GM19099 (cell line): Measurements from ENCODE around the gene SYTL3.

Experiments
- POLR2A ChIP-seq: IDR thresholded peaks from 3 replicates; pipeline ENCODE4 v1.6.1; 2011; ENCODE audit warnings: low read depth; ENCODE audit not compliant: insufficient read length; ENCODE audit errors: extremely low read depth

Gene SYTL3

DNA sequence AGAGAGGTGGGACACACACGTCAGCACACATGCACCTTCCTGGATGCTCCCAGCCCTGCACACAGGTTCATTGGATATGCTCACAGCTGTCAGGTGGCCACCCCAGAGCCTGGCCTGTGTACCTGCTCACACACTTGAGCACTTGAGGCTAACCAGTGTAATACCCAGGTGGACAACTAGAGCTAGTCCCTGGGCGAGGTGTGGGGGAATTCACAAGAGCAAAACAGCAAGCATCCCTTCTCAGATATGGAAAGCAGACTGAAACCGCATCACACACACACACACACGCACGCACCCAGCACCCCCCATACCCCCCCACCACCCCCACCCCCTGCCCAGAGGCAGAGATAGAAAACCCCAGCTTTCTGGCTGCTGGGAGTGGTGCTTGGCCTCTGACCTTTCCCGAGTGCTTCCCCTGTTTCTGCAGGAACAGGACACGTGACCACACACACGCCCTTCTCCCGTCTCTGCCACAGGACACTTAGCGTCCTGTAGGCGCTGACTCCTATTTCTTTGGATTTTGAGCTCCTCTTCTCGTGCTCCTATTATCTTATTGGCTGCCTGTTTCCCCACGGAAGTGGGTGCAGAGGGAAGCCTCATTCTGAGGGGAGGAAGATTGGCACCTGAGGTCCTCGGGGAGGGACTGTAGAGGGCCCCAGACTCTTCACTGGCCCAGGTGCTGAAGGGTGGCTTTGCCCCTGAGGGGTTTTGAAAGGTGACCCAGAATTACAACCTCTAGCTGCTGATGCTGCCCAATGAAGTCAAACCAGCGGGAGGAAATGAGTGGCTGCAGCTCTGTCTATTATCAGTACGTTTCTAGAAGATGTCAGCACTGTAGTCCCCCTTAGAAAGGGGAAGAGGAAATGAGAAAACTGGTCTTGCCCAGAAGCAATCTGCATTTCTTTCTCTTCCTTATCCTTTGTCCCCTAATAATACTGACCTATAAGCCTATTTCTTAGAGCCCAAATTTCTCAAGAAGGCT is 65.8 kb downstream of the SYTL3 start:
- TF ChIP-seq POLR2A, result no peak

DNA sequence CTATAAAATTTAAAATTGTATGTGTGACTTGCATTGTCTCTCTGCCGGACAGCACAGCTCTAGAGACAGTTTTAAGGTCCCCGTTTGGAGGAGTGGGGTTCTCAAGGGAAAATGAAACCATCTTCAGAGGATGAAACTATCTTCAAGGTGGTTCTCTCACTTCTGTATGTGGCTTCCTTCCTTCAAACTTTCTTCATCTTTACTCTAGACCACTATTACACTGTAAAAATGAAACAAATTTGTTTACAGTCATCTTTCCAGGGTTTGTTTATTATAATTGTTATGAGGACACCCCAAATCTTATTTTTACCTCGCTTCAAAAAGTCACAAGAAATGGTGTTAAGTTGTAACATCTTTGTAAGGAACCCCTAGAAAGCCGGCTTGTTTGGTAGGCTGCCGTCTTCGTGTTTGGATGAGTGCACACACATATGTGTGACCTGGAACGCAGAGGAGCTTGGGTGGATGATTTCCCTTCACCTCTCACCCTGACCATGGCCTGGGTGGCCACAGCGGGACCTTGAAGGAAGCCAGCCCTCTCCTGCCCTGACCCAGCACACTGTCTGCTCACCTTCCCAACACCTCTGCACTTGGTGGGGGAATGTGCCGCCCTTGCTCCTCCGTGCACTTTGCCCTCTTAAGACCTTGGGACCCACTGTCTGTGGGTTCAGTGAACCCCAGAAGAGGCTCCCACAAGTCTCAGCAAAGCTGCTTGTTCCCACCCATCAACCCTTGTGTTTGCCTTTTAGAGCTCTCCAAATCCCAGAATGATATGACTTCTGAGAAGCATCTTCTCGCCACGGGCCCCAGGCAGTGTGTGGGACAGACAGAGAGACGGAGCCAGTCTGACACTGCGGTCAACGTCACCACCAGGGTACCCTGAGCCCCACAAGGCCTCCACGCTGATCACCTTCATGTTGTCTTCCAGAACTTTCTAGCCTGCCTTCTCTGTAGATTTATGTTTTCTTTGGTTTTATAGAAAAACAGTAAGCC is 67.8 kb downstream of the SYTL3 start:
- no peak for TF ChIP-seq POLR2A

DNA sequence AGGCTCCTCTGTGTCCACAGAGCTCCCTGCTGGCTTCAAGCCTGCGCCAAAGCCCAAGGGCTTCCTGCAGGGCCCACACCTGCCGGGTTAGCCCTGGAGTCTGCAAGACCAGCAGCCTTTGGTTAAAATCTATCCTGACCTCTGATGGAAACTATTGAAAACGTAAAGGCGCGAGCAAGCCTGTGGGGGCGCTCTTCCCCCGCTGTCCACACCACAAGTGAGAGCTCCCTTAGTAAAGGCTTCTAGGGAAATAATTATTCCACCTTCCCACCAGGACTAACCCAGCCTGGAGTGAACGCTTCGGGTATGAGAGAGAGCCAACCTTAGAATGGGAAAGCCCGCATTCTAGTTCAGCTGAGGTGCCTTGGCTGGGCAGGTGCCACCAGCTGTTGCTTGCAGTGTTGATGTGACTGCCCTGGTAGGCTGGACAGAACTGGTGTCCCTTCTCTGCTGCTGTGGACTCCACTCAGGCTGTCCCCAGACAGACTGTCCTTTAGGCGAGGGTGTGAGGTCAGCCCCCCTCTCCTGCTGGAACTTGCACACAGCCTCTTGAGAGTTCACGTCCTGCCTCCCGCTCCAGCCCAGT is 68.7 kb downstream of the SYTL3 start:
- TF ChIP-seq POLR2A, result no peak

DNA sequence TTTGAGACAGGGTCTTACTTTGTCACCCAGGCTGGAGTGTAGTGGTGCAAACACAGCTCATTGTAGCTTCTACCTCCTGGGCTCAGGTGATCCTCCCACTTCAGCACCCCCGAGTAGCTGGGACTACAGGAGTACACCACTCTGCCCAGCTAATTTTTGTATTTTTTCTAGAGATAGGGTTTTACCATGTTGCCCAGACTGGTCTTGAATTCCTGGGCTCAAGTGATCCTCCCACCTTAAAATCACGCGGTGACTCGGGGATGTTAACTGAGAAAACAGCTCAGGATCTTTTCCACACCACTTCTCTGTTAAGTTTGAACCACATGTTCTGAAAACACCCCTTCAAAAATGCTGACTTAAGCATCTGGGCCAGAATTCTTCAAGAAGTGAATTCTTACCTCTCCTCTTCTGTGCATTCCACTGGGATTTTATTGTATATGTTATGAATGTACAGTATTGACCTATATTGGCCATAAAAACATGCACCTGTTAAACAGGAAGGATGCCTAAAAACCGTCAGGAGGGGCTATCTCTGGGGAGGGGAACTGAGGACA is 72.4 kb downstream of the SYTL3 start:
- TF ChIP-seq POLR2A, result no peak

DNA sequence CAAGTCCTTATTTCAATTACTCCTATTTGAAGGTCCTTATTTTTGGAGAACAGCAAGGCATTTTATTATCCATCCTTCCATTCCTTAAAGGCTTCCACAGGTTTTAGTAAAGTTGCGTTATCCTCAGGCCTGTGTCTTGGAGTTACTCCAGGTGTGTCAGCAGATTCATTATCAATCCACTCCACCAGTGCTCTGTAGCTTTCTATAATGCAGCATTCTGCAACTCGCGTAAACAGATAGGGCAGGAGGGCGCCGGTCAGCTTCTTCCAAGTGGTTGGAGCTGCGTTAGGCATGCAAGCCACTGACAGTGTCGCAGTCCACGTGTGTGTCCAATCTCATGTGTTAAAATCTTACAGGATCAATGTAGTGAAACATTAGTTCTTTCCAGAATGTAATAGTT is 75.8 kb downstream of the SYTL3 start:
- no peak for TF ChIP-seq POLR2A

DNA sequence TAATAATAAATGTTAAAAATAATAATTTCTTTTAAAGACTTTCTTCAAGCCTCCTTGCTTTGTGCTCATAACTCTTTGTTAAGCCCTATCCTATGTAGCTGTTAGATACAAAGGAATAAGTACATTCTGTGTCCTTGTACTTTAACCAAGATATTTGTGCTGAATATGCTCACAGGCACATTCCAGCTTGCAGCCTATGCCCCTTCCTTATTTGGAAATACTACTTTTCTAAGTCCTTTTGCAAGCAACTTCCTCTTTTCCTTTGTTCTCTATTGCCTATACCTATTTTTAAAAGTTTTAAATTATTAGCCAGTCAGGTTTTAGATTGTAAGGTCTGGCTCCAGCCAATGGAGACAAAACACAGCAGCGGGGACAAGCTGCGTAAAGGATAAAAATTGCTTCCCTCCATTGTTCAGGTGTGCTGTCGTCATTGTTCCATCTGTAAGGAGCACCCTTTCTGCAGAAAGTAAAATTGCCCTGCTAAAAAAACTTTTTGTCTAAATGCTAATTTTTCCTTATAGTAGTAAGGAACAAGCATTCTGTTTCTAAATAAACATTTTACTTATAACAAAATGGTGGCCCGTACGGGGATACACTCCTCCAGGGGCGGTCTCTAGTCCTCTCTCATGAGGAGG is 80.2 kb downstream of the SYTL3 start:
- no peak for TF ChIP-seq POLR2A

DNA sequence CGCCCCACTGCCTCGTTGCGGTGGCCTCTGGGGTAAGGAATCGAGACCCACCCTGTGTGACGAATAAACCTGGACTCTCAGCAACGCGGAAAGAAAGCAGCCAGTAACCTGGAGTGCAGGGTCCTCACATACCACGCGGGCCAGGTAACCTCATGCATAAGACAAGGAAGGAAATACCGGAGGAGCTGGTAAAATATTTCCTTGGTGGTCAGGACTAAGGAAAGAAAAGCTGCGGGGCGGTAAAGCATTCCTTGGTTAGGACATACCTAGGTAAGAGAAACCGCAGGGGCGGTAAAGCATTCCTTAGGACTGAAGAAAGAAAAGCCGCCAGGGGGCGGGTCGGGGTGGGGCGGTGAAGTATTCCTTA is 80.7 kb downstream of the SYTL3 start:
- TF ChIP-seq POLR2A, result no peak

DNA sequence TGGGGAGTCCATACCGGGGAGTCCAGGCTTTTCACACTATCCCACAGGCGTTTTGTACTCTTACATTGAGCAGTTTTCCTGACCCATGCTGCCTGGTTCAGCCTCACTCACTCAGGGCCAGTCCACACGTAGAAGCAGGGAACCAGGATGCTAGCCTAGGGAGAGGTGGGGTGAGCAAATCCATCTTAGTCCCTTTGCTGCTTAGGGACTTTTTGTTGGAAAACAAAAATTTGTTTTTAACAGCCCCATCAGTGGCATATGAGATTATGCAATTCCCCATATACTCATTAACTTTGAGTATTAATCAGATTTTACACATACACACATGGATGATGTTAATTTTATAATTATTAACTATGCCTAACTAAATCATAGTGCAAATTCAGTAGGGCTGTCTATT is 85.2 kb downstream of the SYTL3 start:
- TF ChIP-seq POLR2A, result no peak

DNA sequence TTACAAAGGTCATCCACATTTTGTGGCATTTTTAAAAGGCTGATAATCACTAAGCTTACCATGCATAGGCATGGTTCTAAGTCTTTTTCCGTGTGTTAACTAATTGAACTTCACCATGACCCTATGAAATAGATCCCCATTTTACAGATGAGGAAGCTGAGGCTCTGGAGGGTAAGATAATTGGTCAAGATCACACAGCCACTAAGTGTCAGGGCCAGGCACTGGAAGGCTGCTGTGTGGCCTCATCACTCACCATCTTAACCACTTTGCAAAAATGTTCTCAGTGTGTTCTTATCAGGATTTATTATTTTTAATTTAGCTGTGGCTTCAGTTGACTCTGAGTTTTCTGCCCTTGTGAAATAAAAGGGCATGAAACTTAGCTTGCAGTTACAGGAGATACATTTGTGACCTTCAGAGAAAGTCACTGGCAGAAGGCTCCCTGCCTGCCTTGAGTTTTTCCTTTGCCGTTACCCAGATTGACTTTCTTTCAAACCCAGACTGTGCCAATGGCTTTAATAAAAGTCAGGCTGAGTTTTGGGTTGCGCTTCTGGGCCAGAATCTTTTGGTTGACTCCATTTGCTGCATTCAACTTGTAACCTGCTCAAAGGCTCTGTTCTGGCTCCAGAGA is 87.3 kb downstream of the SYTL3 start:
- TF ChIP-seq POLR2A, result no peak

DNA sequence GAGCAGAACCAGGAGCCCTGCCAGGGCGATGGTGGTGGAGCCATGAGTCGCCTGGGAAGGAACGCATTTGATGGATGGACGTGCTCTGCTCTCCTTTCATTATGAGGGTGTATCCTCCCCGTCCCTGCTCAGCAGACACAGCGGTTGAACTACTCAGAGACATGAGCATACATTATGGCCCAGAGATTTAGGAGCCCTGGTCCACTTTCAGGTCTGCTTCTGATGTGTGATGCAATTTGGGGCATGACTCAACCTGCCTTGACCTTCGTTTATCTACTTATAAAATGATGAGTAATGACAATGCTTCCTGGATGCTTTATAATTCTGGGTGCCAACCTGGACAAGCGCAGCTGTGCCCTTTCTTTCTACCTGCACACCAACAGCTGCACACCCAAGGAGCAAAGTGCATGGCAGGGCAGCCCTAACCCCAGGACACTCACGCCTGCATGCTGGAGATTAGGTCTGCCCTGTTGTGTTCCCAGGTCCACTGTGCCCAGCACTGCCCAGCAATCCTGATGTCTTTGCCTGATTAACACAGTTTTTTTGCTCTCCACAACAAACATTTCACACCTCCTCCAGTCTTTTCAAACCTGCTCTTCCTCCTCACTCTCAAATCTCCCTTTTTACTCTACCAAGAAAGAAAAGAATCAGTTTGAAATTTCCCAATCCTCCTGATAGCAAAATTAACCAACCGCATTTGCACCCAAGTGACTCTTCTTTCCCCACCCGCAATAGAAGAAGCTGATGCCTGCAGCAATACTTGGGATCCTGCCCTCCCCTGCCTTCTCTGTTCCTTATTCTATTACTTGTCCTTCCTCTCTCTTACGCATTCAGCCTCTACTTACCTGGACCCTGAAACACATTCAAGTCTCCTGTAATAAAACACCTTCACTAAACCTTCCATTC is 88.1 kb downstream of the SYTL3 start:
- TF ChIP-seq POLR2A, result no peak

DNA sequence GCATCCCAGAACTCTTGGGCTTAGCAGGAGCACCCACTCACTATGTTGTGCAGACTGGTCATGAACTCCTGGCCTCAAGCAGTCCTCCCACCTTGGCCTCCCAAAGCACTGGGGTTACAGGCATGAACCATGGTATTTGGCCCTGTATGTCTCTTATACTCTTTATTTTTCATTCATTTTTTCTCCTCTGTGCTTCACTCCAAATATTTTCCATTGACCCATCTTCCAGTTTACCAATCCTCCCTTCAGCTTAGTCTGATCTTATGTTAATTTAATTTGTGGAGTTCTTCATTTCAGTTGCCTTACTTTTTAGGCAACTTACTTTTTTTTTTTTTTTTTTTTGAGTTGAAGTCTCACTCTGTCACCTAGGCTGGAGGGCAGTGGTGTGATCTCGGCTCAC is 89.8 kb downstream of the SYTL3 start:
- no peak for TF ChIP-seq POLR2A

DNA sequence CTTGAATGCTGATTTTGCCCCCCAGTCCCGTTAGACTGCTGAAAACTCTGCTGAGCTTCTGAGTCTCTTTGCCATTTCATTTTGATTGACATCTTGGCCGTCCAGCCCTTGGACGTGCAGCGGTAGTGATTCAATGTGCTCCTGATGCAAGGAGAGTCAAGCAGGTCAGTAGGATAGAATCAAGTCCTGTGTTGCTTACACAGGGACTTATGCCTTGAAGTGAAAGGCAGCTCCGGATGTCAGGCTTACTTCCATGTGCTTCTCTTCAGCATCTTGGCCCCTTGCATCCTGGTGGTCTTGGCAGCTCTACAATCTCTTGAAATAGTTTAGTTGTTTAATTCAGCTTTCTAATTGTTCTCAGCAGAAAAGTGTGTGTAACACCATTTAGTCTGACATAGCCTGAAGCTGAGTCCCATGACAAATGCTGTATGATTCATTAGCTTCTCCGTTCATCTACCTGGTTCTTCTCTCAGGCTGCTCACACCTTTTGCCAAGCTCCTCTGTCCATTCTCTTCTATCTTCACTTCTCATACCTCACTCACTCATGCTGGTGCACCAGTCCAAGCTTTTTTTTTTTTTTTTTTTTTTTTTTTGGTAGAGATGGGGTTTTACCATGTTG is 93.3 kb downstream of the SYTL3 start:
- no peak for TF ChIP-seq POLR2A
